Activated naive CD8-positive, alpha-beta T cell (primary cell): ENCODE measurements around the gene HAUS3.

Experiments
- H3K27ac Mint-ChIP-seq: one replicate; pipeline ENCODE4 v1.8.0; 2021; ENCODE audit warnings: mixed read lengths
- H3K27me3 Mint-ChIP-seq: one replicate; pipeline ENCODE4 v1.8.0; 2021; ENCODE audit warnings: mixed read lengths
- H3K36me3 Mint-ChIP-seq: one replicate; pipeline ENCODE4 v1.8.0; 2021; ENCODE audit warnings: mixed read lengths
- H3K4me1 Mint-ChIP-seq: one replicate; pipeline ENCODE4 v1.8.0; 2021; ENCODE audit warnings: low read depth, mixed read lengths
- H3K4me3 Mint-ChIP-seq: one replicate; pipeline ENCODE4 v1.8.0; 2021; ENCODE audit warnings: mild to moderate bottlenecking, mixed read lengths
- H3K9me3 Mint-ChIP-seq: one replicate; pipeline ENCODE4 v1.8.0; 2021; ENCODE audit warnings: low read depth, mixed read lengths

HAUS3 gene

DNA sequence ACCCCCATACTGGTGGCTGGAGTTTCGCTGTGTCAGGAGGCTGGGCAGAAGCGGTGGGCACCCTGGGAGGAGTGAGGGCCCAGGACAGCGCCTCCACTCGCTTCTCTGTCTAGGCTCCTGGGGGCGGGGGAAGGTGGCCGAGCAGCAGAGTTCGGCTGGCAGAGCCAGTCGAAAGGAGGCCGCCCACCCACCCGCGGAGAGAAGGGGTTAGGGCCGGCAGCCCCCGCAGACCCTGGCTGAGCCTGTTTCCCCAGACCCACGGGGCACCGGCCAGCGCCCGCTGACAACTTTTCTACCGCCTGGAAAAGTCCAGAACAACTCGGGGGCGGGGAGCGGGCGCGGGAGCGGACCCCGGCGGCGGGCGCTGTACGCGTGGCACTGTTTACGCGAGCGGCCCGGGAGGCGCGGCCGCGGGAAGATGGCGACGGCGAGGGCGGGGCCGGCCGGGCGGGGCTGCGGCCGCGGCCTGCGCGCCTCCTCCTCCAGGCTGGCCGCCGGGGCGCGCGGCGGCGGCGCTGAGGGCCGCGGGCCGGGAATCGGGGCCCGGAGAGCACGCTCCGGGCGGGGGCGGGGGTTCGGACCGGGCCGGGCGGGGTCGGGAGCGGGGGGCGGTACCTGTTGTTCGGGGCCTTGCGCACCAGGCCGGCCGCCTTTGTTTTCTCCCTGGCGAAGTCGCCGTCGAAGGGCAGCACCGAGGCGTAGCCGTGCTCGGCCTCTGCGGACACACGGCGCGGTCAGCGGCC is 19.4 kb upstream of the HAUS3 start:
- no peaks in the 10 kb centered on the region for H3K9me3 Mint-ChIP-seq
- H3K27me3 Mint-ChIP-seq: no peaks in the 10 kb centered on the region

DNA sequence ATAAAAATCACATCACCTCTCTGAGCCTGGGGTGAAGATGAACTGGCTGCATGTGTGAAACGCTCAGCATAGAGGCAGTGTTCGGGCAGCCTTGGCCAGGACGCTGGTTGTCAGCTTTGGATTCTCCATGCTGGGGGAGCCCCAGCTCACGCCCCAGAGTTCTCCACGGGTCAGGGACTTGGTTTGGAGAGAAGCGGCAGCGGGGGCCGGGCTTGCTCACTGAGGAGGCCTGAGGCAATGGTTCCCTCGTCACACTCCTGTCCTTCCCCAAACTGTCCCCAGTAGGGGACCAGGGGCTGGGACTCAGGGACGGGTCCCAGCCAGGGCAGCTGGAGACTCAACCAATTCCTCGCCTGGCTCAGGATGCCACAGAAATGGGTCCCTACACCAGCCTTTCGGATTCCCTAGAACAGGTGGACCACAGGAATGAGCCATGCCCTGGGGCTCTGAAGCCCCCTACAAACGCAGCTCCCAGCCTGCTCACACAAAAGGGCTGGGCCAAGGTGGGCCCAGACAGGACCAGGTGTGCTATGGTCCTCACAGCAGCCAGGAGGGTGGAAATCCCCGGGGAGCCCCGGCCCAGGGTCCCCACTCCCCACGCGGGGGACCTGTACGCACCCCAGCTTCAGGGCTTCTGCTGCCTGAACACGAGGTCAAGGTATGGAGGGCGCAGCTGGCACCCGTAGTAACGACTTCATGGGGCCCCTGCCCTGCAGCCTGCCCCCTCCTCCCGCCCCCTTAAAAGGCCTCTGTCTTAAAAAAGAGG is 18.6 kb upstream of the HAUS3 start:
- Mint-ChIP-seq H3K27me3 (no peaks in the 10 kb centered on the region), H3K4me1 (peaks cover 3% of the 10 kb centered on the region), H3K4me3 (peak overlapping the region; percentile 53), H3K27ac (no peak overlapping the region), H3K36me3 (no peaks in the 10 kb centered on the region), H3K9me3 (no peaks in the 10 kb centered on the region)

More for the DNA sequence above, 19.4 kb upstream of the HAUS3 start:
- H3K36me3 Mint-ChIP-seq: no peaks in the 10 kb centered on the region
- peaks cover 3% of the 10 kb centered on the region for H3K4me1 Mint-ChIP-seq
- H3K4me3 Mint-ChIP-seq: peak overlapping the region; percentile 53
- no peak overlapping the region for H3K27ac Mint-ChIP-seq

DNA sequence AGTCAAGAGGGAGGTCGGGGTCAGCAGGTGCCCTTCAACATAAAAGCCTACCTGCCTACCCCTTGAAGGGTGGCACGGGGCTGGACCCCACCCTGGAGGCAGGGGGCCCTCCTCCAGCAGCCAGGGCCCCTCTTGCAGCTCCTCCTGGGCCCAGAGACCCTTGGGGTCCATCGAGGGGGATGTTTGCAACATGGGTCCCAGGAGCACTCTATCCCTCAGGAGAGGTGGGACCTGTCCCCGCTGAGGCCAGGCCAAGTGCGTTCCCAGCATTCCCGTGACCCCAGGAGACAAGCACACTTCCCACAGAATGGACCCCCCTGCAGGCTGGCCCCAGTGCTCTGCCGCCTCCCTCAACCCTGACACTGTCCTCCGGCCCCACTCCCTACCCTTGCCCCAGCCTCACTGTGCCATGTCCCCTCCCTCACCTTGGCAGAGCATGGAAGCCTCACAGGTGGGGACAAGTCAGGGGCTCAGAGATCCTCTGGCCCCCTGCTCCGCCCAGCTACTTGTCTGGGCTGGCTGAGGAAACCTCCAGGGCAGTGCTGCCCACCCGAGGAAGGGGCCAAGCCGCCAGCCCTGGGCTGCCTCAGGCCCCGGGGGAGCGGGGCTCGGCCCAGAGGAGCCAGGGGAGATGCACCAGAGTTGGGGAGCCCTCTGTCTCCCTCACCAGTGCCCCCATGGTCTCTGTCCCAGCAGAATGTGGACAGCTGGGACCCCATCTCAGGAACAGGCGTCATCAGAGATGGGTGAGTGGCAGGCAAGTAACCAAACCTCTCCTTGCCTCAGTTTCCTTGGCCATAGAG is 17.8 kb upstream of the HAUS3 start:
- H3K4me3 Mint-ChIP-seq: peak overlapping the region; percentile 20
- no peaks in the 10 kb centered on the region for H3K36me3 Mint-ChIP-seq
- no peaks in the 10 kb centered on the region for H3K27me3 Mint-ChIP-seq
- H3K4me1 Mint-ChIP-seq: peaks cover 3% of the 10 kb centered on the region
- no peaks in the 10 kb centered on the region for H3K9me3 Mint-ChIP-seq
- no peak overlapping the region for H3K27ac Mint-ChIP-seq

DNA sequence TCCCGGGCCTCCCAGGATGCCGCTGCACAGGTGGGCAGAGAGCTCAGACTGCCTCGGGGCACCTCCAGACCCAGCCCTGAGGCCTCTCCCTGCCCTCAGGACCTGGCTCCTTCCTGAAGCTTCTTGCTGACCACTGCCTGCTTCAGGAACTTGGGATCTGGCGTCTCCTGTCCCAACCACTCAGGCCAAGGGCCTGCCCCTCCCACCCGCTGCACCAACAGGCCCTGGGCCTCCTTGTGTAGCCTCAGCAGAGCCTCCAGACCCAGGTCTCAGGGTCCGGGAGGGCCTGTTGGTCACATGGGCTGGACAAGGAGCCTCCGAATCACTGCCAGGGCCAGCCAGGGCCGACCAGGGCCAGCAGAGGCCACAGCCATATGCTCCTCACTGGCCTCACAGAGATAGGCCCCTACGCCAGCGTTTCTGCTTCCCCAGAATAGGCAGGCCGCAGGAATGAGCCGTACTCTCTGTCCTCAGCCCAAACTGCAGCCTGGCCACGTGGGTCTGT is 17.2 kb upstream of the HAUS3 start:
- no peaks in the 10 kb centered on the region for H3K36me3 Mint-ChIP-seq
- no peaks in the 10 kb centered on the region for H3K27me3 Mint-ChIP-seq
- no peaks in the 10 kb centered on the region for H3K9me3 Mint-ChIP-seq
- H3K4me3 Mint-ChIP-seq: no peak overlapping the region
- H3K27ac Mint-ChIP-seq: no peak overlapping the region
- H3K4me1 Mint-ChIP-seq: peaks cover 3% of the 10 kb centered on the region

DNA sequence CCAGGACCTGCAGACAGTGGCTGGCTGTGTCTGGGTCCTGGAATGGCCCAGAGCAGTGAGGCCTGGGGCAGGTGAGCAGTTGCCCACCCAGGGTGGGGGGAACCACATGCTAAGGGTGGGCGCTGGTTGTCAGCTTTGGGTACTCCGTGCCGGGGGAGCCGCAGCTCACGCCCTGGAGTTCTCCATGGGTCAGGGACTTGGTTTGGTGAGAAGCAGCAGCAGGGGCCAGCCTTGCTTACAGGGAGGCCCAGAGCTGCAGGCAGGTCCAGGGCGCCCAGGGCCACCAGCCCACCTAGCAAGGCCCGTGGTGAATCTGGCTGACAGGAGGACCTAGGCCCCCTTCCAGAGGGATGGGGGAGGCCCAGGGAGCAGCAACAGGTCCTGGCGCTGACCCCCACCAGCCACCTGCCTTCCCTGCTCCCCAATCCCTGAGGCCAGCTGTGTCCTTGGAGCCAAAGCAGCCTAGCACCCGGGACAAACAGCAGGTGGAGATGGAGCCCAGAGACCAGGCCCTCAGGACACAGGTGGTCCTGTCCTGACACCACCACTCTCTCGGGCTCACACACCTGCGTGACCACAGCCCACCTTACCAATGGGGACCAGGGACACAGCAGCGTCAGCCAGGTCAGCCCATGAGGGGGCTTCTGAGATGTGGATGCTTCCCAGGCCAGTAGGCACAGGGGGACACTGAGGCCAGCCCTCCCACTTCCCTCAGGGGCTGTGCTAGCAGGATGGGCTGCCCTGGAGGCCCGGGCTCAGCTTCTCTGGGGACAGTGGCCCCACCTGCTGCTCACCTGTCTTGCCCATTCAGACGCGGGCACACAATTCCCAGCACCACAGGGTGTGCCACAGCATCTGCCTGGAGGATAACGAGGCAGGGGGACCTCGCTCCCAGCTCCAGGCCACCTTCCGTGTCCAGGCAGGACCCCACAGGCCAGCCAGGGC is 16.4 kb upstream of the HAUS3 start:
- H3K4me1 Mint-ChIP-seq: peaks cover 3% of the 10 kb centered on the region
- no peaks in the 10 kb centered on the region for H3K9me3 Mint-ChIP-seq
- no peak overlapping the region for H3K27ac Mint-ChIP-seq
- no peaks in the 10 kb centered on the region for H3K36me3 Mint-ChIP-seq
- no peaks in the 10 kb centered on the region for H3K27me3 Mint-ChIP-seq
- no peak overlapping the region for H3K4me3 Mint-ChIP-seq

DNA sequence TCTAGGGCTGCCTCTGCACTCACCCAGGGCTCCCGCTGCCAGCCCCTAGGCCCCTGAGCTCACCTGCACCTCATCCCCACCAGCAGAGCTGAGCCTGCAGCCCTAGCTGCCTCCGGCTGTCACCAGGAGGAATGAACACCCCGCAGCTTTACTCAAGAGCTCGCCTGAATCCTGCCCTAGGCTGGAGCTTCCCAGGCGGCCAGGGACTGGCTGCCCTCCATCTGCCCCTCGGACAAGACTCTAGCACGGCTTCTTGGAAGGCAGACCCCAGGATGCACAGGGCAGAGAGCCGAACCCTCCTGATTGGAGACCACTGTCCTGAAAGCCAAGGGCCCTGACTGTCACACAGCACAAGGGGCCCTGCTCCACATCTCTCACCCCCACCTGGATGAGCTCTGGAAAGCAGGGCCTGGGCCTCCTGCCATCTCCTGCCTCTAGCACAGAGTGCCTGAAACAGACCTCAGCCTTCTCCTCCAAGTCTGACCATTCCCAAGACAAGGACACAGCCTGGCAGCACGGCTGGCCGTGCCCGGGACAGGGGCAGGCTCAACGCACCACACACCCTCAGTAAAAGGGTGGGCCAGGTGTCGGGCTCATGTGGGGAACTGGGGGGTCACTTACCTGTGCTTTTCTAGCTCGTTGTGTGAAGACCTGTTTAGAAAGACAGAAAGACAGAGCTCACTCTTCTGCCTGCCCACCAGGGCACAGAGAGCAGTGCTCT is 15.6 kb upstream of the HAUS3 start:
- no peak overlapping the region for H3K4me3 Mint-ChIP-seq
- H3K27me3 Mint-ChIP-seq: no peaks in the 10 kb centered on the region
- no peaks in the 10 kb centered on the region for H3K9me3 Mint-ChIP-seq
- H3K4me1 Mint-ChIP-seq: no peaks in the 10 kb centered on the region
- no peaks in the 10 kb centered on the region for H3K36me3 Mint-ChIP-seq
- no peak overlapping the region for H3K27ac Mint-ChIP-seq

DNA sequence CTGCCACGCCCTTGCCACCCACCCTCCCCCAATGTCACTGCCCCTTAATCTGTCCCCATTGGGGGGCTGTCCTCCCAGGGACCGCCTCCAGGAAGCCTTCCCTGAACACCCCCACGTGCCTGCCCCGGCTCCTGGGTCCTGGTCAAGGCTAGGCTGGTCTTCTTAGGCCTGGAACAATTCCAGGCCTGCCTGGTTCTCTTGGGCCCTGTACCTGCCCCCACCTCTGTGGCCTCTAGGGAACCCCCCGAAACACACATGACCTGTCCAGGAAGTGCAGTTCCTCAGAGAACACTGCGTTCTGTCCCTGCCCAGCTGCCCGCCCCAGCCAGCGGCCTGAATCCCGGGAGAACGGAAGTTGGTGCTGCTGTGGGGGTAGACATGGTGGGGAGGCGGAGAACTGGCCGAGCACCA is 14.9 kb upstream of the HAUS3 start:
- H3K27me3 Mint-ChIP-seq: no peaks in the 10 kb centered on the region
- no peak overlapping the region for H3K27ac Mint-ChIP-seq
- no peaks in the 10 kb centered on the region for H3K36me3 Mint-ChIP-seq
- no peak overlapping the region for H3K4me3 Mint-ChIP-seq
- no peaks in the 10 kb centered on the region for H3K4me1 Mint-ChIP-seq
- no peaks in the 10 kb centered on the region for H3K9me3 Mint-ChIP-seq

DNA sequence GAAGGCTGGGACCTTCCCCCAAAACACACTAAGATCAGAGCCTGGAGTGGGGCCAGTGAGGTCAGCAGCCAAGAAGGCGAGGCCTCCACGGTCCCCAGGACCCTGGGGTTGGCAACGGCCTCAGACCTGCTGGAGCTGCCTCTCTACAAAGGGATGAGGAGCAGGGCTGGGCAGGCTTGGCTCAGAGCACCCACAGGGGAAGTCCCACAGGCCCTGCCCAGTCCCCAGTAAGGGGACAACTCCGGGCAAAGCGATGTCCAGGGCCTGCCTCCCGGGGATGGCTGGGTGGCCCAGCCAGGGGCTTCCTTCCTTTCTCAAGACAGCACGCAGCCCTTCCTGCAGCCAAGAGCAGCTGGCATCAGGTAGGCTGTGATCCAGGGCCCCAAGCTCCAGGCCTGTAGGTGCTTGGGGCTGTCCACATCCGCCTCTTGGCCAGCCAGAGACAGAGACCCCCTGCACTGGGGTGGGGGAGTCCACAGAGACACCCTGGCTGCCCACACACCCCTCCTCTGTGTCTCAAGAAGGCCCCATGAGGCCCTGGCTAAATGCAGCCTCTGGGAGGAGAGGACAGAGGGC is 14.3 kb upstream of the HAUS3 start:
- Mint-ChIP-seq H3K4me1 (no peaks in the 10 kb centered on the region), H3K27me3 (no peaks in the 10 kb centered on the region), H3K4me3 (no peak overlapping the region), H3K27ac (no peak overlapping the region), H3K36me3 (no peaks in the 10 kb centered on the region), H3K9me3 (no peaks in the 10 kb centered on the region)

DNA sequence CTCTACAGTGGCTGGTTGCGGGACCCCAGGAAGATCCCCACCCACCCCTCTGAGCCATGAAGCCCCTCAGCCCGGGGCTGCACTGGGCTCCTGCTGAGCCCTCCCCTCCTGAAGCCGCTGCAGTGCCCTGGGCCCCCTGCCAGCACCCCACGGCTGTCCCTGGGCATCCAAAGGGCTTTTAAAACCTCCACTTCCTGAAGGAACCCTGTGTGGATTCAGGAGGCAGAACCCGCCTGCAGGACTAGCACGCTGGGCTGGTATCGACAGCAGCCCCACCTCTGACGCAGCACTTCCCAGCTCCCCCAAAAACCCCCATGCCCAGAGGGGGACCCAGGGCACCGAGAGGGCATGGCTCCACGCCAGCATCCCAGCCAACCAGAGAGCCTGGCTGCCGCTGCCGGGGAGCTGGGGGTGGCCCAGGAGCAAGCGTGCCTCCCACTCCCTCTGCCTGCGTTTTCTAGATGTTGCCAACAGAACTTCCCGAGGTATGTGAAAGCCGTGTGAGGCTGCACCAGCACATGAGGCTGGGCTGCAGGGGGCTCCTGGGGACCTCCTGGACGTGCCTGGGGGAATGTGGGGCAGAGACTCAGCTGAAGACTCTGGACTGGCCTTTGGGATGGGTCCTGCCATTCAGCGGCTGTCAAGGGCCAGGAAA is 13.7 kb upstream of the HAUS3 start:
- no peaks in the 10 kb centered on the region for H3K36me3 Mint-ChIP-seq
- H3K9me3 Mint-ChIP-seq: no peaks in the 10 kb centered on the region
- H3K27me3 Mint-ChIP-seq: no peaks in the 10 kb centered on the region
- H3K4me3 Mint-ChIP-seq: no peak overlapping the region
- no peak overlapping the region for H3K27ac Mint-ChIP-seq
- no peaks in the 10 kb centered on the region for H3K4me1 Mint-ChIP-seq

DNA sequence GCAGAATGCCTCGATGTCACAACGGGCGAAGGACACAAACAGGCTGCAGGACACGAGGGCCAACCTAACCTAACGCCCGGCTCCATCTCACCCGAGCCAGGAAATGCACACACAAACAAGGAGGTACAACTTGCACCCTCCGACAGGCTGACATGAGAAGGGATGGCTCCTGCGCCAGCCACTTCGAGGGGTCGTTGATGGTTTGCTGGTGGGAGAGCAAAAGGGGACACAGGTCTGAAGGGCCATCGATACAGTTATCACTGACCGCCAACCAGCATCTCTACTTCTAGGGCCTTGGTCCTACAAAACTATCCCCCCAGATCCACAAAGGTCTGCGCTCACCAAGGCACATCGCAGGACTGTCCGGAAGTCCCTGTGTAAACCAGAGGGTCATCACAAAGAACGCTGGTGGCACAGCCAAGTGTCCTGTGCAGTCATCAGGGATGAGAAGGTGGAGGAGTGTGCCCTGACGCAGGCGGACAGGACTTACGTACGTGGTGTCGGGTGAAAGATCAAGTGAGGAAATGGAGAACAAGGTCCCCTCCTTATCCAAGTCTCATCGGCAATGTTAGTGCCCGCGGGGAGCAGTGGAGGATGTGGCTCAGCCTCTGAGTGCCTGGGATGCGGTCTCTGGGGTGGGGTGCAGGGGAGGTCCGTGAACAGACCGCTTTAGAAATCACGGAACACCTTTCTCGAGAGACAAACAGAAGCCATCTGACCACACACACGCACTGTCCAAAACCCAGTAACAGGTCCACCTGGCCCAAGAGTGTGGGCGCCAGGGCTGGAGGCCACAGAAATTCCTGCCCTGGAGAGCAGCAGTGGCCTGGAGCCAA is 13.0 kb upstream of the HAUS3 start:
- Mint-ChIP-seq H3K4me3 (no peak overlapping the region), H3K27me3 (no peaks in the 10 kb centered on the region), H3K27ac (no peak overlapping the region), H3K36me3 (no peaks in the 10 kb centered on the region), H3K4me1 (no peaks in the 10 kb centered on the region), H3K9me3 (no peaks in the 10 kb centered on the region)

DNA sequence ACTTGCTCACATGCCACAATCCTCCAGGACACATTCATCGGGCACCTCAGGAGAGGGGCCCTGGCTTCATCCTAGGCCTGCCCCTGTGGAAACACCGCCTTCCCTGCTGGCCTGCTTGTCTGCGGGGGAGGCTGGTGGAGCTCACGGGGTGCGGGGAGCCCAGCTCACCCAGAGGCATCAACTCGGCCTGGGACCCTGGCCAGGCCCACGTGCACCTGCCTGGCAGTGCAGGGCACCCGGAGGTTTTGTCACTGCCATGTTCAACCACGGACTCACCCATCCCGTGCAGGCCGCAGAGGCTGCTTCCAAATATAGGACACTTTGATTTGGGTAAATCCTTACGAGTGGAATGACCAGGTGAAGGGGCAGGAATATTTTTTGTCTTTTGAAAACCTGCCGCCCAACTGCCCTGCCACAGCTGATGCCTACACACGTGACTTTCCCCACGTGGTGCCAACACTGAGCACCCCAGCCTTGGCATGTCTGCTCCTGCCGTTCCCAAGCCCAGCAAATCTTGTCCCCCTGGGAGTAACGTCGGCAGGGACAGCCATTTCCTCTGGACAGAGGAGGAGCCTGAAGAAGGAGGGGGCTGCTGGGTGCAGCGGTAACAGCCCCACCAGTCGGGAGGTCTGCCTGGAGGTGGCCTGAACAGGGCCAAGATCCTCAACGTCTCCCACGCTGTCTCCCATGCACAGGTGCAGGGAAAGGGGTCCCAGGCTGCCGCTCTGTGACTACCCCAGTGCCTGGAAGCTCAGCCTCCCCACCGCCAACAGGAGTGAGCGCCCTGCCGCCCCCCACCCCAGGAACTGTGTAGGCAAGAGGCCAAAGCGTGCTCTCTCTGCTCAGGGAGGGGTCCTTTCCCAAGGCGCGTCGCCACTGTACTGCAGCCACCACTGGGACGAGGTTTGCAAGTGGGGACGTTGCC is 11.5 kb upstream of the HAUS3 start:
- H3K4me3 Mint-ChIP-seq: no peak overlapping the region

More for the DNA sequence above, 11.5 kb upstream of the HAUS3 start:
- H3K4me1 Mint-ChIP-seq: no peaks in the 10 kb centered on the region
- H3K27ac Mint-ChIP-seq: no peak overlapping the region
- no peaks in the 10 kb centered on the region for H3K9me3 Mint-ChIP-seq
- H3K36me3 Mint-ChIP-seq: no peaks in the 10 kb centered on the region
- no peaks in the 10 kb centered on the region for H3K27me3 Mint-ChIP-seq
